Progenitor cell of endocrine pancreas (in vitro differentiated cells): ENCODE measurements around the gene SRCIN1. TPM values are rescaled to one million over a fixed set of nuclear protein-coding genes. Genes with fewer than 3 reads are reported as not detected.
A peak's percentile ranks its signal among the peaks of the same experiment; 100 is the strongest.

Experiments used
- DNase-seq: peaks from one replicate; pipeline ENCODE4 v3.0.0; 2021; ENCODE audit warnings: low spot score; ENCODE audit not compliant: unreplicated experiment
- H3K27ac Mint-ChIP-seq: 2 replicates; pipeline ENCODE4 v1.8.0; 2021; ENCODE audit warnings: mild to moderate bottlenecking, moderate library complexity, mixed read lengths
- H3K27me3 Mint-ChIP-seq: 2 replicates; pipeline ENCODE4 v1.8.0; 2021; ENCODE audit warnings: mixed read lengths
- H3K36me3 Mint-ChIP-seq: 2 replicates; pipeline ENCODE4 v1.8.0; 2022; ENCODE audit warnings: mixed read lengths; ENCODE audit not compliant: insufficient read depth
- H3K4me1 Mint-ChIP-seq: 2 replicates; pipeline ENCODE4 v1.8.0; 2021; ENCODE audit warnings: low read depth, mixed read lengths
- H3K4me3 Mint-ChIP-seq: 2 replicates; pipeline ENCODE4 v1.8.0; 2021; ENCODE audit warnings: low read depth, mild to moderate bottlenecking, moderate library complexity, mixed read lengths
- H3K9me3 Mint-ChIP-seq: 2 replicates; pipeline ENCODE4 v1.8.0; 2021; ENCODE audit warnings: low read depth, mixed read lengths
- total RNA-seq: library from RNA; stranded (reverse); gene quantifications from 2 replicates; pipeline ENCODE4 v1.2.1, GENCODE V29; 2021
- TF ChIP-seq, protein P1 (sequence below): fragments of 200-600 bp; sonication (generic); IDR thresholded peaks from one replicate; pipeline ENCODE4 v1.5.0; 2021; ENCODE audit warnings: antibody characterized with exemption, mild to moderate bottlenecking; ENCODE audit not compliant: unreplicated experiment

Gene SRCIN1
- total RNA-seq, 1 donor from 2014 or later: 13.8 TPM

DNA sequence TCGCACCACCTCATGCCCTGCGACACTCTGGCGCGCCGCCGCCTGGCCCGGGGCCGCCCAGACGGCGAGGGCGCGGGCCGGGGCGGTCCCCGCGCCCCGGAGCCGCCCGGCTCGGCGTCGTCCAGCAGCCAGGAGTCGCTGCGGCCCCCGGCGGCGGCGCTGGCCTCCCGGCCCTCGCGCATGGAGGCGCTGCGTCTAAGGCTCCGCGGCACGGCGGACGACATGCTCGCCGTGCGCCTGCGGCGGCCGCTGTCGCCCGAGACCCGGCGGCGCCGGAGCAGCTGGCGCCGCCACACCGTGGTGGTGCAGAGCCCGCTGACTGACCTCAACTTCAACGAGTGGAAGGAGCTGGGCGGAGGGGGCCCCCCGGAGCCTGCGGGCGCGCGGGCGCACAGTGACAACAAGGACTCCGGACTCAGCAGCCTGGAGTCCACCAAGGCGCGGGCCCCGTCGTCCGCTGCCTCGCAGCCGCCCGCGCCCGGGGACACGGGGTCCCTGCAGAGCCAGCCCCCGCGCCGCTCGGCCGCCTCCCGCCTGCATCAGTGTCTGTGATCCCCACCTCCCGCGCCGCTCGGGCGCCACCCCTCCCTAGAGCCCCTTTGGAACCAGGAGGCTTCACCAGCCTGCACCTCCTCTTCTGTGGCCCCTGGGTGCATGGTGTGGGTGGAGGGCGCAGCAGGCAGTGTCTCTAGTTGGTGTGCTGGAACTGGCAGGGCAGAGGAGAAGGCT lies 95.2 kb downstream of the SRCIN1 start:
- H3K27ac Mint-ChIP-seq: no peak overlapping the region
- TF ChIP-seq, protein P1, sequence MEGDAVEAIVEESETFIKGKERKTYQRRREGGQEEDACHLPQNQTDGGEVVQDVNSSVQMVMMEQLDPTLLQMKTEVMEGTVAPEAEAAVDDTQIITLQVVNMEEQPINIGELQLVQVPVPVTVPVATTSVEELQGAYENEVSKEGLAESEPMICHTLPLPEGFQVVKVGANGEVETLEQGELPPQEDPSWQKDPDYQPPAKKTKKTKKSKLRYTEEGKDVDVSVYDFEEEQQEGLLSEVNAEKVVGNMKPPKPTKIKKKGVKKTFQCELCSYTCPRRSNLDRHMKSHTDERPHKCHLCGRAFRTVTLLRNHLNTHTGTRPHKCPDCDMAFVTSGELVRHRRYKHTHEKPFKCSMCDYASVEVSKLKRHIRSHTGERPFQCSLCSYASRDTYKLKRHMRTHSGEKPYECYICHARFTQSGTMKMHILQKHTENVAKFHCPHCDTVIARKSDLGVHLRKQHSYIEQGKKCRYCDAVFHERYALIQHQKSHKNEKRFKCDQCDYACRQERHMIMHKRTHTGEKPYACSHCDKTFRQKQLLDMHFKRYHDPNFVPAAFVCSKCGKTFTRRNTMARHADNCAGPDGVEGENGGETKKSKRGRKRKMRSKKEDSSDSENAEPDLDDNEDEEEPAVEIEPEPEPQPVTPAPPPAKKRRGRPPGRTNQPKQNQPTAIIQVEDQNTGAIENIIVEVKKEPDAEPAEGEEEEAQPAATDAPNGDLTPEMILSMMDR: peak; percentile 32
- H3K4me1 Mint-ChIP-seq: peaks cover 5% of the 10 kb centered on the region
- peak overlapping the region; percentile 42 for H3K4me3 Mint-ChIP-seq
- no peaks in the 10 kb centered on the region for H3K36me3 Mint-ChIP-seq
- DNase-seq: peak; percentile 39
- H3K9me3 Mint-ChIP-seq: no peaks in the 10 kb centered on the region
- peaks cover 60% of the 10 kb centered on the region for H3K27me3 Mint-ChIP-seq

- Mint-ChIP-seq H3K9me3 (no peaks in the 10 kb centered on the region), H3K27ac (peak overlapping the region; percentile 93), H3K4me3 (peak overlapping the region; percentile 79), H3K36me3 (no peaks in the 10 kb centered on the region), H3K27me3 (peaks cover 55% of the 10 kb centered on the region), H3K4me1 (peaks cover 5% of the 10 kb centered on the region)
- TF ChIP-seq, protein P1: no peak
- DNase-seq: no peak
Observed at GRCh38 chr17:38509772-38510420, 95.9 kb downstream of the SRCIN1 start.

DNA sequence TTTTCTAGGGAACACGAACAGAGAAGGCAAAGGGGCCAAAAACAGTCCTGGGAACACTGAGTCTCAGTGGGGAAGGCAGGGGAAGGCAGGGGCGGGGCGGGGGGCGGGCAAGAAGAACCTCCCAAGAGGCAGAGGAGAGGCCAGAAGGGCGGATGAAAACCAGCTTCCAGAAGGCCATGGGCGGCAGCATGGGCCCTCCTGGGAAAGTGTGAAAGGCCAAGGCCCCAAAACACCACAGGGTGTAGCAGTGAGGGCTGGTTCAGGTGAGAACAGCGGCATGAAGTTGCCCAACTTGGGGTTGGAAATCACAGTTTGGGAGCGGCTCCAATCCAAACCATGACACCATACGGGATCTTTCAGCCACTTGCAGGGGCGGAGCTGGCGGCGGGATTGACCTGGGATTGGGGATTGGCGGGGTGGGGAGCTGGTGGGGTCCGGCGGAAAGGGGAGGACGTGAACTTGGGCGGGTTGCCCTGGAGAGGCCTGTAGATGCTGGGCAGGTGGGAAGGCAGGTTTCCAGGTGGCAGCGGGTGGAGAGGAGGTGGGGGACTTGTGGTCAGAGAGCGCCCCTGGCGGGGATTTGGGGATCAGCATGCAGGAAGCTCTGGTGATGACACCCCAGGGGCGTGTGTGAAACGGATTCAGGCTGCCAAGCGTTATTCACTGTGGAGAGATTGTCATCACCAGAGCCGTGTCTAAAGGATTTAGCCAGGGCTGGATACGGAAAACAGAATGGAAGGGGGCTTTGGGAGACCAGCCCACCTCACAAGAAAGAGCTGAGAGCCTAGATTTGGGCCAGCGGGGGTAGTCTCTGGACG lies 96.6 kb downstream of the SRCIN1 start:
- Mint-ChIP-seq H3K4me3 (peak overlapping the region; percentile 79), H3K27ac (peak overlapping the region; percentile 93), H3K4me1 (peaks cover 5% of the 10 kb centered on the region), H3K27me3 (peaks cover 55% of the 10 kb centered on the region), H3K36me3 (no peaks in the 10 kb centered on the region), H3K9me3 (no peaks in the 10 kb centered on the region)
- TF ChIP-seq, protein P1: peak; percentile 83
- peak; percentile 71 for DNase-seq

GRCh38 chr17:38508570-38508950 lies 97.2 kb downstream of the SRCIN1 start:
- no peak overlapping the region for H3K27ac Mint-ChIP-seq
- H3K36me3 Mint-ChIP-seq: no peaks in the 10 kb centered on the region

More at GRCh38 chr17:38508570-38508950, 97.2 kb downstream of the SRCIN1 start:
- TF ChIP-seq, protein P1: no peak
- Mint-ChIP-seq H3K4me3 (no peak overlapping the region), H3K27me3 (peaks cover 55% of the 10 kb centered on the region), H3K9me3 (no peaks in the 10 kb centered on the region), H3K4me1 (peaks cover 5% of the 10 kb centered on the region)
- DNase-seq: no peak
